Amniotic stem cell (primary cell): ENCODE measurements around the gene TUBGCP6.

Source experiments
- DNase-seq: peaks from one replicate; lab custom pipeline; 2025; lab: John Stamatoyannopoulos, UW

Gene TUBGCP6

DNA sequence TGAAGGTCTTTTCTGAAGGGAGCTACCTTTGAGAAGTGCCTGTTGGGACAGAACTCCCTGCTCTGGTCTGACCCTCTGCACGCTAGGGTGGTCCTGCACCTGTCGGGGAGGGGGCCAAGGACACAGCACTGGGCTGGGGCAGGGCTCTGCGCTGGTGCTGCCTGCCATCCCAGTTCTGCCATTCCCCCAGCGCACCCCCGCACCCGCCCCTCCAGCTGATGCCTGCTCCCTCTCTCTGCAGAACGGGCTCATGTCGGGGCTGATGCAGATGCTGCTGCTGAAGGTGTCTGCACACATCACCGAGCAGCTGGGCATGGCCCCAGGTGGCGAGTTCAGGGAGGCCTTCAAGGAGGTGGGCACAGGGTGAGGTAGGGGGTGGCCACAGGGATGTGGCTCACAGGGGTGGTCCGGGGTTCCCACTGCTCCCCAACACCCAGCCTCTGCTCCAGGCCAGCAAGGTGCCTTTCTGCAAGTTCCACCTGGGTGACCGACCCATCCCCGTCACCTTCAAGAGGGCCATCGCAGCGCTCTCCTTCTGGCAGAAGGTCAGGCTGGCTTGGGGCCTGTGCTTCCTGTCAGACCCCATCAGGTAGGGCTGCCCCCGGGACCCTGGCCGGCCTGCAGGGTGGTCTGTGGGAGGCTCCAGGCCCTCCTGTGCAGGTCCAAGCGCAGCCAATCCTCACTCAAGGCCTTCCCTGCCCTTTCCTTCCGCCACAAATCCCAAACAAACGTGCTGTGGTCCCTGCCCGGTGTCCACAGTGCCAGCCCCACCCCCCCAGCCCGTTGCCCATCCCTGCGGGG, 47.6 kb downstream of the TUBGCP6 start:
- DNase-seq = no peak

DNA sequence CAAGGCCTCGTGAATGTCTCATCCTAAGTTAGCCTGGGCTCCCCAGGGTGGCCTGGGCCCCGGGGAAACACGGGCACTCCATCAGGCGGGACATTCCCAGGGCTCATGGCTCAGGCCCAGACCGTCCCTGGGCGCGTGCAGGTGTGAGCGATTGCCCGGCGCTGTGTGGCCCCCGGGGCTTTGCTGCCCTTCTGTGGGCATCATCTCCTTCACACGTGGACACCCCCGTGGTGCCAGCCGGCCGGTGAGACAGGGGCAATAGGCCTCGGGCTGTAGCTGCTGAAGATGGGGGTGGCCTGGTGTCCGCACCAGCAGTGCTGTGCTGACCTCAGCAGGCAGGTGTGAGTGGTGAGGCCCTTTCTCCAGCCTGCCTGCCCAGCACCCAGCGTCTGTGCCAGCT, 48.6 kb downstream of the TUBGCP6 start:
- no peak for DNase-seq

DNA sequence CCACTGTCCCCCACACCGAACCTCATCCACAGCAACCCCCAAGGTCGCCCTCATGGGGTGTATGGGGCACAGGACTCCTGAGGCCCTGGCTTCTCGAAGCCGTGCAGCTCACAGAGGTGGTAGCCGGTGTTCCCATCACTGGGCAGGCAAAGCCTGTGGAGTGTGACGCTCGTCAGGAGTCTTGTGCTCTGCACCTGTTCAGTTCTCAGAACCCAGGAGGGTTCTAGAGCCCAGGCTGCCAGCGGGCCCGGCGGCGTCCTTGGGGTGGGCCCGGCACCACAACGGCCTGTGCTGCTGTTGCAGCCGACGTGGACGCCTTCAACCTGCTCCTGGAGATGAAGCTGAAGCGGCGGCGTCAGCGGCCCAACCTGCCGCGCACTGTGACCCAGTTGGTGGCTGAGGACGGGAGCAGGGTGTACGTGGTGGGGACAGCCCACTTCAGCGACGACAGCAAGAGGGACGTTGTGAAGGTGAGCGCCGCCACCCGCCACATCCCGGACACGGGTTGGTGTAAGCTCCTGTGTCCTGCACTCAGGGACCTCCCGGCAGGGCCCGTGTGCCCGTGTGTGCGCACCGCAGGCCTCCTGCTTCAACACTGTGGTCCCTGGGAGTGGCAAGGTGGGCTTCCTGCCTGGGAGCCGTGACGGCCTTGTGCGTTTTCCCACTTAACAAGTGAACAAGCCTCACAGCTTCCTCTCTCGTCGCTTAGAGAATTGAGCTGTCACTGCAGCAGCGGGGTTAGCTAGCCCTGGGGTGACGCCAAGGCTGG, 50.6 kb downstream of the TUBGCP6 start:
- no peak for DNase-seq

DNA sequence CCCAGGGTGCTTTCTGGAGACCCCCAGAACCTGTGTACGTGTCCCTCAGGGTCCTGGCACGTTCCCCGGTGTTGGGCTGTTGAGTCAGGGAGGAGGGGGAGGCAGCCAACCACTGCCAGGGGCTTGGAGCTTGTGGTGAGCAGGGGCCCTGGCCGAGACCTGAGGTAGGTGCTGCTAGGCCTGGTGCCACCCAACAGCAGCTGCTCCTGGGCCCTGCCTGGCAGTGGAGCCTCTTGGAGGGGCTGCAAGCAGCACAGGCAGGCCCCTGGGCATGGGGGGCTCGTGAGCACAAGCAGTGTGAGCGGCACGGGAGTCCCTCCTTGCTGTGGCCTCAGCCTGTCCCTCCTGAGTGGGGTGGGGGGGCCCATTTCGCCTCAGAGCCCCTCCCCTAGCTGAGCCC, 51.2 kb downstream of the TUBGCP6 start:
- no peak for DNase-seq

DNA sequence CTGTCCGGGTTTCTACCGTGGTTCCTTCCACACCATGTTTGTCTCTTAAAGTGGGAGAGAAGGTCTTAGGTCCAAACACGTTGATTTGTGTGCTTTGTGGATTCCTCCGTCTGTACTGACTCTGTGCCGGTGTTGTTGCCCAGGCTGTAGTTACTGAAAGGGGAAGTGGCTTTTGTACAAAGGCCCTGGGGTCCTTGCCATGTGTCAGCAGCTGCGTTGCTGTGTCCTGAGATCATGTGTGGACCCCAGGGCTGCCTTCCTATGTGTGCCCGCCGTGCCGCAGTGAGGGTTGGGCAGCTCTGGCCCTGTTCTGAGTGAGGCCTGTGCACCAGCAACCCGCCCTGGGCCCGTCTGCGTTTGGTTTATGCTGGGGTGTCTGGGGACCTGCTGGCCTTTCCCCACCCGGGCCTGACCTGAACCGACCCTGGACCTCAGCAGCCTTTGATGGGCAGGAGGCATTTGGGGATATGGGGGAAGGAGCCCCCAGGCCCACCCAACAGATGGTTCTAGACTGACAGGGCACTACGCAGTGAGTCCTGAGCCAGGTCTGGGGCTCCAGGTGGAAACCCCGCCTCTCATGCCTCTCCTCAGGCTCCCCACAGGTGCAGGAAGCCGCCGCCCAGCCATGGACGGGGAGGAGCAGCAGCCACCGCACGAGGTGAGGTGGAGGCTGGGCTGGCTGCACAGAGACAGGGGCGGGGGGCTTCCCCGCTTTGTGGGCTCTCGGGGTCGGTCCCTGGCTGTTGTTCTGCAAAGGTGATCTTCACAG, 52.2 kb downstream of the TUBGCP6 start:
- no peak for DNase-seq

DNA sequence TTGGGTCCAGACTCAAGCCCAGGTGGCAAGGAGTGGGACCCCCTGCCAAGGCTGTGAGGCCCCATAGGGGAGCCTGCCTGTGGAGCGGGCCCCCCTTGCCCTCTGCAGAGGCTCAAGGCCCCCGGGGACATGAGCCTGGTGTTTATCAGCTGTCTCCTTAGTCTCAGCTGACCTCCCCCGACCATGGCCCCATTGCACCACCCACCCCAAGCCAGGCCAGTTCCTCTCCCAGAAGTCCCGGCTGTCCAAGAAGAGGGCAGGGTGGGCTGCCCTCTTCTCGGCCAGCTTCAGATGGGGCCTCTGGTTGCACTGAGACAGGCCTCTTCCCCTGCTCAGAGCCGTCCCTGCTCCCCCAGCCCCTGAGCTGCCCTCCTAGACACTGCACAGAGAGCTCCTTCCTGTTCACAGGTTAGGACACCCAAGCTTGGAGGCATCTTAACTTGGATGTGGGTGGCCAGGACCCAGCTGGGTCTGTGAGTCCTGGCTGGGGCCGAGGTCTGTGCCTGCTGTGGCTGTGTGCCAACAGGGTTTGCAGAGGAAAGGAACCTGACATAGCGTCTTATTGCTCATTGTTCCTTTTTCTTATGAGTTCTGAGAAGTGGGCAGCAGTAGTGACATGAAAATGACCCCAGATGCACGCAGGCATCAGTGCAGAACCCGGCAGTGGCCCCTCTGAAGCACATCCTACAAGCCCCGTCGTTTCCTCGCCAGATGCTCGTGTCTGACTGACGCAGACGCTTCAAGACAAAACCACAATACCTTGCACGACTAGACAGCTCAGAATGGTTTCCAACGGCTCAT, 53.7 kb downstream of the TUBGCP6 start:
- DNase-seq = no peak

DNA sequence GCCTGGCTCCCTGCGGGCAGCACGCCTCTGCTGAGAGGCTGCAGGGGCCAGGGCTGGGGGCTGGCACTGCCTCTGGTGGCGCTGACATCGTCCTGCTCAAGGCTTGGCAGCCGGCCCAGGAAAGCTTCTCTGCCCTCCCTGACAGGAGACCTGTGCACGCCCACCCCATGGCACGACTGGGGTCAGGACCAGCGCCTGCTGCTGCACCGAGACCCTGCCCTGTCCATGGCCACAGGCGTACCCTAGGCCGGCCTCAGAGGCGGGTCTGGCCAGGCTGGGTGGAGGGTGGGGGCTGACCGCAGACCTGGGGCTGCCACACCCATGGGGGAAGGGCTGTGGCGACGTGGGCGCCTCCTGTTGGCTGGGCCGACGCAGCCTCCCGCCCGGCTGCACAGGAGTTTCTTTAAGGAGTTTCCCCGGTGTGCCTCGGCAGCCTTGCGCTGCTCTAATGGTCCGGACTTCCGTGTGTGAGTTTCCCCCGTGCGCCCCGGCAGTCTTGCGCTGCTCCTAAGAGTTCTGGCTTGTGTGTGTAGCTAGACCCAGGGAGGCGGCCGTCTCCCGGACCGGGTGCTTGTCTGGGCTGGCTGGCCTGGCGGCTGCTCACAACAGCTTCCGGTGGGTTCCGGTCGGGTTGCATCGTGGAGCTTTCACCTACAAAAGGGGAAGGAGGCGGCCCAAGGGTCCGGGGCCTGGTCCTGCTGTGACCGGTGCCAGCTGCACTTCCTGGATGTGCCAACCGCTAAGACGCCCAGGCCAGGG, 54.5 kb downstream of the TUBGCP6 start:
- DNase-seq = no peak

DNA sequence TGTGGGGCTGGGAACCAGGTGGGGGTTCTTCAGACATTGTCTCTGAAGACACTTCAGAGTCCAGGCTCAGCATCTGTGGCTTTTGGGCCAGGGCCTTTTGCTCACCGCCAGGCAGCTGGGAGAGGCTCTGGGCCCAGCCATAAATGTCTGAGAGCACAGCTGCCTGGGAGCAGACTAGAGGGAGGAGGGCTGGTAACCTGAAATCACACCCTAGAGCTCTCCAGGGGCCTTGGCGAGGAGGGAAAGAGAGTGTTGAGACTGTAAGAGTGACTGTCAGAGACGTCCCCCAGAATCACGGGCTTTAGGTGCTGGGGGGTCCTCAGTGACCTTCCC, 55.0 kb downstream of the TUBGCP6 start:
- DNase-seq = no peak

DNA sequence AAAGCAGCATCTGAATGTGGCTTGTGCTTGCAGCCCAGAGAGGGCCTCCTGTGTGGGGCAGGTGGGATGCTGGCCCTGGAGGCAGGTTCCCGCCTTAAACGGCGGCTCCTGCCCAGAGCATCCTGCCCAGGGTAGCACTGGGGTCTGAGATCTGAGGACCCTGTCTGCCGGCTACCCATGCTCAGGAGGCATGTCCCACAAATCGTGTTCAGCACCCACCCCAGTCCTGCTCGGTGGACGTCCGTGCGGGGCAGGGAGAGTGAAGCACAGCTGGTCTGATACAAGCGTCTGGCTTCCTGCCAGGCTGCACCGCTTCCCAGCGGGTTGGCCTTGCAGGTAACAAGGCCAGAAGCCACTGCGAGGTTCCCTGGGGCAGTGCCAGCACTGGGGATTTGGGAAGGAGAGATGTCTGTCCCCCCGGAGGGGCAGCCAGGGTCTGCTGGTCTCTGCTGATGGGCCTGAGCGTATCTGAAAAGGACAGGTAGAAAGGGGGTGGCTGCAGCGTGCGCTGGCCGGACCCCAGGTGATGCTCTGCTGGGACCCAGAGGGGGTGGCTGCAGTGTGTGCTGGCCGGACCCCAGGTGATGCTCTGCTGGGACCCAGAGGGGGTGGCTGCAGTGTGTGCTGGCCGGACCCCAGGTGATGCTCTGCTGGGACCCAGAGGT, 55.5 kb downstream of the TUBGCP6 start:
- no peak for DNase-seq

DNA sequence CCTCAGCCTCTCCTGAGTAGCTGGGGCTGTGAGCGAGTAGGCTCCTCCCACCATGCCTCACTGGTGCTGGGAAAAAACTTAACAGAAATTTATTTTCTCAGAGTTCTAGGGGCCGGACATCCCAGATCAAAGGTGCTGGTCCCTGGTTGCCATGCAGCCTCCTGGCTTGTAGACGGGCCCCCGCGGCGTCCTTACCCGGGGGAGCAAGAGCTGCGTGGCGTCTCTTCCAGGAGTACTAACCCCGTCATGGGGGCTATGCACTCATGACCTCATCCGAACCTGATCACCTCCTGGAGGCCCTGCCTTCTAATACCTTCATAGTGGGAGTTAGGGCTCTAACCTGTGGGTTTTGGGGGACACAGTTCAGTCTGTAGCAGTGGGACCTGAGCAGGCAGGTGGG, 56.5 kb downstream of the TUBGCP6 start:
- DNase-seq = no peak

DNA sequence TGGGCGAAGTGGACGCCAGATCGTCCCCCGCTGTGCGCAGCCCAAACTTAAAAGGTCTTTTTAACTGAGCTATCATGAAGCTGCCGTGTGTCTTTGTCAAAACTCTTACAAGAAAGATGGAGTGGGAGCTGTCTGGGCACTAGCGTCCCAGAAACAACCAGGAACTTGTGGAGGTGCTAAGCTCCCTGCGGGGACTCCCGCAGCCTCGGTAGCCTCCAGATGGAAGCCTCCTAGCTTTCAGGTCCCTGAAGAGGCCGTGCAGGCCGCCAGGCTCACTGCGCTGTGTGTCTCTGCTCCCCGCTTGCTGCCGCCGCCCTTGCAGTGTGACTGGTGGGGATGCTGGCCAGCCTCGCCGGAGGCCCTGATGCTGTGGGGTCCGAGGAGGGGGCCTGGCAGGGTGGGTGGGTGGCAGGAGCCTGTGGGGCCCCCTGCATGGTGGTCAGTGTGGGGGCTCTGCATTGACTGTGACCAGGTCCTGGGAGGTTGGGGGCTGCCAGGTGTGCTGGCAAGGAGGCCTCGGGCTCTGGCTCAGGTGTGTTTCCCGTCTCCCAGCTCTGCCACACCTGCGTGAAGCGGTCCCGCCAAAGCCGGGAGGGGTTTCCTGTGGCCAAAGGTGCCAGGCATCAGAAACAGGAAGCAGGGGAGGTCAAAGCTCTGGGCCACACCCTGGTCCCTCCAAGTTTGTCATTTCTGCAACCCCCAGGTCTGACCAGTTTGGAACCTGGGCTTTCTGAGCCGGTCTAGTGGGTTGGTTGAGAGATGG, 57.9 kb downstream of the TUBGCP6 start:
- DNase-seq = no peak

DNA sequence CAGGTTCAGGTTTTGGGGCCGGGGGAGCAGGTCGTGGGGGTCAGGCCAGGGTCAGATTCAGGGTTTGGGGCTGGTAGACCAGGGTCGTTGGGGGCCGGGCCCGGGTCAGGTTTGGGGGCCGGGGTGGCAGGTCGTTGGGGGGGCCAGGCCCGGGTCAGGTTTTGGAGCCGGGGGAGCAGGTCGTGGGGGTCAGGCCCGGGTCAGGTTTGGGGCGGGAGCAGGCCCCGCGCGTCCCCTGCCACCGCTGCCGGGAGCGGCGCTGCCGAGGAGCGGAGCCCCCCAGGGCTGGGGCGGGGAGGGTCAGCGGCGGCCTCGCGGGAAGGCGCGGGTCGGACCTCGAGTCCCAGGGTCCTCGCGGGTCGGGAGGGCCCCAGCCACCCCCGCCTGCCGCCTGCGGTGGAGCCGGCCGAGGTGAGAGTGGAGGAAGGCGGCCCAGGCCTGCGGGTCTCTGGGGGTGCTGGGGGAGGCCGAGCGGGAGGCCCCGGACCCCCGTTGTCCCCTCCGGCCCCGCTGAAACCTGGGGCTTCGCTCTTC, 58.6 kb downstream of the TUBGCP6 start:
- no peak for DNase-seq

DNA sequence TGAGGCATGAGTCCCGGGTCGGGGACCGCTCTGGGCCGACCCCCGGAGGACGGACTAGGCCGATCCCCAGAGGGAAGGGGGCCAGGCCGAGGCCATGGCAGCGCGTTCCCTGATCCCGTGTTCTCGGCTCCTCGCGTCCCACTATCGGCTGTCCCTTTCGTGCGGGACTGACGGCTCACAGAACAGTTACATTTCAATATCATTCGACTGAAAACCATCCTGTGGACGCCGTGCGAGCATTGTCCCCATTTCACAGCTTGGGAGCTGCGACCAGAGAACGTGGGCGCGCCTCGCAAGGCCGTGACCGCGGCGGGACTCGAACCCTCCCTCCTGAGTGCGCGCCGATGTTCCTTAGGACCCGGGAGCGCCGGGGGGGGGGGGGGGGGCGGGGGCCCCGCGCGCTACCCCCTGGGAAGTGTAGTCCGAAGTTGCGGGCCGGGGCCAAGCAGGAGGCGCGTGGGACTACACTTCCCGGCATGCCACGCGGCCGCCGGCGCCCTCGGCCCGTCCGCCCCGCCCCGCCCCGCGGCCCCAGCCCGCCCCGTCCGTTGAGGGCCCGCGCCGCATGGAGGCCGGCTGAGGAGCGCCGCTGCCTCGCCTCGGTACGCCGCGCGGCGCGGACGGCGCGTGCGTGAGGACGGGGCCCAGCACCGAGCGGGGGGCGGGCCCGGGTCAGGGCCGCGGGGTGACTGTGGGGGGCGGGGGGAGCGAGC, 59.3 kb downstream of the TUBGCP6 start, which contains the start of gene TRABD:
TRABD (plus strand) TSS at position 539 of the 713 bp plus-strand sequence. CDS start 7,148 bp downstream, outside the sequence.
- DNase-seq = peak; percentile 86

DNA sequence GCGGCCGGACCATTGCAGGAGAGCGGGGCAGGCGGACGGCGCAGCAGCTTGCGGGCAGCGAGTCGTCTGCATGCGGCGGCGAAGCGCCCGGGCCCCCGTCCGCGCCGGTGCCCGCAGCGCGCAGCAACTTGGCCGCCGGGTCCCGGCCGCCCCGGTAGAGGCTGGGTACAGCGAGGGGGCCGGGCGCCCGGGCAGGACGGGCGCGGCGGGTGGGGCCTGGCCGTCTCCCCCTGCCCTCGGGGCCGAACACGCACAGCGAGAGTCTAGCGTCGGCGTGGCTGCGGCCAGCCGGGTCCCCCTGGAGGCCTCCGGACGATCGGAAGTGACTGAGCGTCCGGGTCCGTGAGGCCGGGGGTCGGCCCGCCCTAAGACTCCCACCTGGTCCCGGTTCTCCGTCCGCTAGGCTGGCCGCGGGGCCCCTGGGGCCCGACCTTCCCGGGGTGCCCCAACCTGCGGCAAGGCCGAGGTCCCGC, 59.9 kb downstream of the TUBGCP6 start:
- DNase-seq = no peak

DNA sequence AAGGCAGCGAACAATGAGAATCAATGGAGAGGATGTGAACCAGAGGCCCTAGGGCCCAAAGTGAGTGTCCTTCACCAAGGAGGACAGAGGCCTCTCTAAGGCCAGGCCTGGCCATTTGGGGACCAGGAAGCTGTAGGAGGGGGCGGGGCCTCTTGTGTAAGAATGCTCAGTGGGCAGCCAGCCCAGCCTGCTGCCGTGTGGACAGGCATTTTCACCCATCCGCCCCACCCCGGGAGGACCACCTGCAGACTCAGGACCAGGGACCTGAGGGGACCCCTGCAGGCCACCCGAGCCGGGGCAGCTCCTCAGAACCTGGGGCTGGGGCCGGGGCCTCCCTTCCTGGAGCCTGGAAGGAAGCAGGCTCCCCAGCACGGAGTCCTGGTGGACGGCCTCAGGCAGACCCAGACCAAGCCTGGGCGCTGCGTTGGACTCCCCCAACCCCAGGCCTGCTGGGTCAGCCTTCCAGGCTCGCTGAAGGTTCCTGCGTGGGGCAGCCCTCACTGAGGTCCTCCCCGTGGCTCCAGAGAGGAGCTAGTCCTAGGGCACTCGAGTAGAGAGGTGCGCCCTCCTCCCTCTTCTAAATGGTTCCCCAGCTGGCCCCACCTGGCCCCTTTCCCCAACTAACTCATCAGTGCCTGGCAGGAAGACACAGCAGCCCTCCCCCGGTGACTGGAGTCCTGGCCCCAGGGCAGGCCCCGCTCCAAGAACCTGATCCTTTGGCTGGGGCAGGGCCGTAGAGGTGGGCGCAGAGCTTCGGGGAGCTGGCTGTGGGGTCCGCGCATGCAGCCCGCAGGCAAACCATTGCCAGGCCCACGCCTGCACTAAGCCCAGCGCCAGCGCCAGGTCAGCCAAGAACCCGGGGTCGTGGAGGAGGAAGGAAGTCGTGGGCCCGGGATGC, 60.6 kb downstream of the TUBGCP6 start:
- no peak for DNase-seq

DNA sequence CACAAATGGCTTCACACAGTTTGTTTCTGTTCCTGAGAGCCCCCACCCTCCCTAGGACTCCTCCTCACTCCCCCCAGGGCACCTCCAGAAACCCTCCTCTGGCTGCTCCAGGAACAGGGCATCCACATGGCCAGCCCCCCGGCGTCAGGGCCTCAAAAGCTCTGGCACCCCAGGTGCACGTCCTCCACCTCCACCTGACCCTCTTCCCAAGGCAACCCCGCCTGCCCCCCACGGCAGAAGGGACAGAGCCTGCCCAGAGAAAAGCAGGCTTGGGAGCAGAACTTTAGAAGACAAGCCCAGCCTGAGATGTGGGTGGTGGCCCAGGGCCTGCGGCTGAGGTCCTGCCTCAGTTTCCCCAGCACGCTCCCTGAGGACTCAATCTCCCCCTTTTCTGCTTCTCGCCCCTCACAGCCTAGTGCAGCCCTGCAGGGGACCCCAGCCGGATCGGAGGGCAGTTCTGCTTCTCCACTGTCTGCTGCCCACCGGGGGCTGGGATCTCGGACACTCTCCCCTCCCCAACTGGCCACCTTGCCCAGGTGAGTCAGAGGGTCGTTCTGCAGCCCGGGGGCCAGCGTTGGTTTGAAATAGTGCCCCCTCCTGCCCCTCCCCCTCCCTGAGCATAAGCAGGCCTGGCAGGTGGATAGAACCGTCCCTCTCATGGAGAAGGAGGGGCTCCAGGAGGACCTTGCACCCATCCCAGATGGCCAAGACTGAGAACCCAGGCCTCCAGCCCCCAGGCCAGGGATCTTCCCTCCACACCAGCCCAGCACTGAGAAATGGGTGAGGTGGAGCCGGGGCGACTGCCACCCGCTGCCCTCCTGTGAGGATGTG, 61.5 kb downstream of the TUBGCP6 start:
- DNase-seq = no peak
